Activated CD8-positive, alpha-beta memory T cell treated with anti-CD3 and anti-CD28 coated beads, Interleukin-2, amount 50 U/mL, for 24 hours (primary cell): ENCODE results near the gene VANGL2.

Source experiments
- DNase-seq: peaks from one replicate; pipeline ENCODE4 v3.0.0-alpha.2; 2020; ENCODE audit errors: extremely low read depth

Gene VANGL2

GRCh38 chr1:160428053-160428452 lies 27.7 kb downstream of the VANGL2 start:
- DNase-seq, result no peak

DNA sequence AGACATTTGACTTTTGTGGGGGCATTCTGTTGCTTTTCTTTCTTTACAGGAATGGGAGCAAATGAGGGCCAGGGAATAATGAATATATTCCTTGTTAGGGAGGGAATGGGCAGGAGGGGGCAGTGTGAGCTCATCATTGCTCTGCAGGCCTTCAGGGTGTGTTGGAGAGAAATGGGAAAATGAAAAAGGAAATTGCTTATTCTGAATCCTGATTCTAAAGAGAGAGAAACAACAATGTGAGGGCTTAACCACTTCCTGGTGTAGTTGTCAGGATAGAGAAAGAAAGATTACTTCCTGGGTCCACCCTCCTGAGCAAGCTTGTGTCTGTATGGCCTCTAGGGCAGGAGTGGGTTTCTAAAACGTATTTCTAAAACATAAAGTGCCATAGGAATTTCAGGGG lies 28.3 kb downstream of the VANGL2 start:
- no peak for DNase-seq

- no peak for DNase-seq
These were observed 28.8 kb downstream of the VANGL2 start for GRCh38 chr1:160429125-160429561.

DNA sequence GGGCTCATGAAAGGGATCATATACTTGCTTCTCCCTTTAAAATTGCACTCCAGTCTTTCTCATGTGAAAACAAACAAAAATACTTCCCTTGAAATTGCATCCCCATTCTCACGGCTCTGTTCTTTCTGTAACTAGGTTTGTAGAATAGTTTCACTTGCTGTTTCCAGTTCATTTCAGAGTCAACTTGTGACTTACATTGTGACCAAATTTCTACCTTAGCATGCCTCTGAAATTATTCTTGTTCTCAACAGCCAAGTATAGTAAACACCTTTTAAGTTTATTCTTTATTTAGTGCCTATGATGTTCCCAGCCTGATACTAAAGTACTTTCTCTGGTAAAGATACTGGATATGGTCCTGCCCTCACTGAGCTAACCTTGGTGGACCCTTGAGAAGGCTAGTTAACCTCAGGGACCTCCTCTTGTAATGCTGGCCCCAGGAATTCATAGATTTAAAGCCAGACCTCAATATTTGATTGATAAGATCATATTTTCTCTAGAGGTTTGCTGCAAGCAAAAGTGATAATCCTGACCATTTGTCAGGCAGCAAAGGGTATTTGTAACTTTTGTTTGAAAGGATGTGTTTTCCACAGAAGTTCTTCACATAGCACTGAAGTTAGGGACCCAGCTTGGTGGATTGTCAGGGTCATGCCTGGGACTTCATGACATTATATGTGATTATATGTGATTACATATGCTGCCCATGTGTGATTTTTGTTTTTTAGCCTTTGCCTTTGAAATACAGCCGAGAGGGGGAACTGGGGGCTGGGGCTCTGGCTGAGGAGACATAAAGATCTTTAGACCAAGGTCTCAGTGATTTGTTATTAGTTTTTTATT lies 29.6 kb downstream of the VANGL2 start:
- no peak for DNase-seq

- DNase-seq, result no peak
These were observed 30.6 kb downstream of the VANGL2 start for GRCh38 chr1:160431006-160431405.

- DNase-seq, result no peak
These were observed 31.2 kb downstream of the VANGL2 start for GRCh38 chr1:160431571-160431970.

DNA sequence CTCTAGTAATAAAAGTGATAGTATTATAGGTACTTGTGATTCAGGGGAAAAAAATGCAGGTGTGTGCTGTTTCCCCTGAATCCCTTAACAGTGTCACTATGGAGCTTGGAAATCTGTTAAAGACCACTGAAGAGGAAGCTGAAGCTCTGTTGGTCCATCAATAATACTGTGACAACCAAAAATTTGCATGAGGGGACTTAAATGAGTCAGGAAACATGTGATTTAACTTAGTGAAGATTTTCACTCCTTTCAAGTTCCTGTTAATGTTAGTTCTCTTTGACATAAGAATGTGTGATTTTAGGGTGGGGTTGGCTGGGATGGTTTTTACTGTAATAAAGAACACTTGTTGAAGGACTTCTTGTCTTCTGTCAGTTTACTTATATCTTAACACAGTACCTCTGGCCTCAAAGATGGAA lies 32.0 kb downstream of the VANGL2 start:
- no peak for DNase-seq

DNA sequence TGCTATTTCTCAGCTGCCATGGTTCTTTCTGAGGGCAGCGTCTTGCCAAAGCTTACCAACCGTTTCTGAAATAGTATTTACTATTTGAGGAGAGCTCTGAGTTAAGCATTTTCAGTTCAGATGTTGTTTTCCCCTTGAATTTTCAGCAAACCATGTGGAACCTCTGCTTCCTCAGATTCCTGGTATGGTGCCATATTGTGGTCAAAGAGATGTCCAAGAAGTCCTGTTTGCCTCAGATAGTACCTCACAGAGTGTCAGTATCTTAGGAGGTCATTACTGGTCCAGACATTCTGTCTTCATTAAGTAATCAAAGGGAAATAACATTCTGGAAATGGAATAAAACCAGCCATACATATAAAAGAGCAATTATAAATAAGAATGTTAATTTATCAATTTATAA lies 36.6 kb downstream of the VANGL2 start:
- no peak for DNase-seq

GRCh38 chr1:160437432-160438316 lies 37.3 kb downstream of the VANGL2 start:
- no peak for DNase-seq

DNA sequence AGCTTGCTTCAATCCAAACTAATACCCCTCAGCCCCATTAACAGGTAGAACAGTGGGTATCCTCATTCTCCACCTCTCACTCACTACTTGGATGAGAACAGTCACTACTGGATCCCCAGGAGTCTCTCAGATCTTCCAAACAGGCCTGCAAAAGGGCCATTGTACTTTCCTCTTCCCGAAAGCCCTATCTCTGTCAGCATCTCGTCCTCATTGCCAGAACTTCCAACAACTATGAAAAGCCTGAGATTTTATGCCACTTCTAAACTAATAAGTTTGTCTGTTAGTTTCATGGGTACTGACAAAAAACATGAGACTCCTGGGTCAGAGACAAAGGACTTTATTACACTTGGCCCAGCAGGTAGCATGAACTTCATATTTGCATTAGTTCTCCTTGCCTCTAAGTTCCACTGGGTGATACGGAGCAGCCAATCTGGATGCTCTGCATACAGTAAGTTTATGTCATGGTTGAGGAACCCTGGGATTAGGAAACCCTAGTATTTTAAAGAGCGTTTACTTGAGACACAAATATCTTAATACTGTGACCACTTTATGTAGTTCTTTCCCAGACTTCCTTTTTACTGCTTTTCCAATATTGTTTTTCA lies 38.1 kb downstream of the VANGL2 start:
- DNase-seq, result no peak

- DNase-seq, result no peak
These were observed 38.6 kb downstream of the VANGL2 start for GRCh38 chr1:160438935-160439334.

GRCh38 chr1:160439718-160440117 lies 39.4 kb downstream of the VANGL2 start:
- DNase-seq, result no peak

- no peak for DNase-seq
These were observed 46.7 kb downstream of the VANGL2 start for GRCh38 chr1:160446945-160447600.

DNA sequence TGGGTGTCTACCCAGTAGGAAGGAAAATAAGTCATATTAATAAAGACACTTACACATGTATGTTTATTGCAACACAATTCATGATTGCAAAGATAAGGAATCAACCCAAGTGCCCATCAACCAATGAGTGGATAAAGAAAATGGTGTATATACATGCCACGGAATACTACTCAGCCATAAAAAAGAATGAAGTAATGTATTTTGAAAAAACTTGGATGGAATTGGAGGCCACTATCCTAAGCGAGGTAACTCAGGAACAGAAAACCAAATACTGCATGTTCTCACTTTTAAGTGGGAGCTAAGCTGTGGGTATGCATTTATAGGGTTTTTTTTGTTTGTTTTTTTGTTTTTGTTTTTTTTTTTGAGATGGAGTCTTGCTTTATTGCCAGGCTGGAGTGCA lies 49.1 kb downstream of the VANGL2 start:
- no peak for DNase-seq

- DNase-seq, result no peak
These were observed 50.9 kb downstream of the VANGL2 start for GRCh38 chr1:160451119-160451858.

- DNase-seq, result no peak
These were observed 51.5 kb downstream of the VANGL2 start for GRCh38 chr1:160451859-160452232.

DNA sequence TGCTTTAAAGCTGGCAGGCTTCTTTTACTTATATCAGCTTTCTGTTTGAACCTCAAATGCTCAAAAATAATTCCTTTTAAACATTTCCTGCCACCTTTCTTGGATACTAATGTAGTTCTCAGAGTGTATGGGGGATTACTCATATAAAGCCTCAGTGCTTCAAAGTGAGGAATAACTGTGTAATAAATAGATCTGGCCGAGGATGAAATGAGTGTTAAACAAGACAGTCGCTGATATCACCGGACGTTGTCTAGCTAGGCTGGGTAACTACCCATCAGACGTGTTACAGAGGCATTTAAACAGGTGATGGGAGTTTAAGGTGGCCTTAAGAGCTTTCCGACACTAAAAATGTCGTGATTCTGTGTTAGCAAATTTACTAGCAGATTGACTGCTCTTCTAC lies 53.1 kb downstream of the VANGL2 start:
- no peak for DNase-seq

DNA sequence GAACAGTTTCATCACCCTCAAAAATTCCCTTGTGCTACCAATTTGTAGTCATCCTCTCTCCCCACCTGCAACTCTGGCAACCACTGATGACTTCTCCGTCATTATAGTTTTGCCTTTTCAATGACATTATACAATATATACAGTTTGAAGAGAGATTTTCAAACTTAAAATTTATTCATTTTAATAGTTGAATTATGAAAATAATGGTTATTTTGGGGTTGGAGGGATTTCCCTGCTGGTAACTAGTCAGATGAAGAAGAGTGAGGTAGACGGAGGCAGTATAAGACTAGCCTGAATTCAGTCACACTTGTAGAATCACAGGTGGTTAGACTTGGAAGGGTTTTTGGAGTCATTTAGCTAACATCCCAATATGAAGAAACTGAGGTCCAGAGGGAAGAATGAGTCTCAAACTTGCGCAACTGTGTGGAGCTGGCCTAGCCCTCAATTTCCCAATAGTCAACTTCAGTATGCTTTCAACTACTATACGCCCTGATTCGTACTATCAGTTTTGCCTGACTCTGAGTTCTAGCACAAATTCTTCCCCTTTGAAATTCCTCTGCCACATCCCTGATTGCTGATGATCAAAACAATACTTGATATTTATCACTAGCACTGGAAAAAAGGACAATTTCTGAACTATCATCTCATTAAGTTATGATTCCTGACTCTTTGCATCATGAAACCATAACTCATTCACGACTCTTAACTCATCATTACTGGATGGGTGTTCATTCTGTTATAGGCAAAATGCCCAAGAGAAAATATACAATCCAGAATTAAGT lies 54.2 kb downstream of the VANGL2 start:
- no peak for DNase-seq

- DNase-seq, result no peak
These were observed 54.8 kb downstream of the VANGL2 start for GRCh38 chr1:160455153-160455517.

DNA sequence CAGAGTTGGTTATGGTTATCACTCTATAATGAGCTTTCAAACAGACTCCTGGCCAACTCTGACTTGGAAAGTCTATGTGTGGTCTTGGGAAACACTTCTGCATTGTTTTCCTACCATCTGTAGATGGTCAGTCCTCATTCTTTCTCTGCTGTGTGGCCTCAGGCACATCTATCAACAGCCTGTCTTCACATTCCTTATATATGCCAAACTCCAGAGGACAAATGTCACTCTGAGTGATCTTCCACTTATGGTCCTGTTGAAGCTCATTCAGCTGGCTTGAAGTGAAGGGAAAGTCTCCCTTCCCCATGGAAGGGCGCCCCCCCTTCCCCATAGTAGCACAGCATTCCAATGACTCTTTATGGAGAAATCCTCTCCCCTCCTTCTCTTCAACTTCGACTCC lies 58.7 kb downstream of the VANGL2 start:
- DNase-seq, result no peak

DNA sequence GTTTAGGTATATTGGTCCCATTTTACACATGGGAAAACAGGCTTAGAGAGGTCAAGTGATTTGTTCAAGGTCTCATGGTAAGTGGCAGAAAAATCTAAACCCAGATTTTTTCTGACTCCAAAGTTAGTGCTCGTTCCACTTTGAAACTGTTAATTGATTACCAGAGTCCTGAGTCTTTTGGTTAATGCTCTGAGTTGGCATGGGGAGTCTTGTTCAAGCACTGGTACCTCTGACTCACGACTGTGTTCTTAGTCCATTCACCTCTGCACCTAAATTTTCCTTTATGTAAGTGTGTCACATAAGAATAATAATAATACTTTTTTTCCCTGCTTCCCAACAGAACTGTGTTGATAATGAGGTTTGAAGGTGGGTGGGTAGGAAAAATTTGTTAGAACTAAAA lies 59.3 kb downstream of the VANGL2 start:
- no peak for DNase-seq
